ENCODE data around the gene GGTLC1. TPM values are rescaled to one million over a fixed set of nuclear protein-coding genes. Genes with fewer than 3 reads are reported as not detected.

Gene GGTLC1
- total RNA-seq, 2 donors from 2014 or later, result not detected

DNA sequence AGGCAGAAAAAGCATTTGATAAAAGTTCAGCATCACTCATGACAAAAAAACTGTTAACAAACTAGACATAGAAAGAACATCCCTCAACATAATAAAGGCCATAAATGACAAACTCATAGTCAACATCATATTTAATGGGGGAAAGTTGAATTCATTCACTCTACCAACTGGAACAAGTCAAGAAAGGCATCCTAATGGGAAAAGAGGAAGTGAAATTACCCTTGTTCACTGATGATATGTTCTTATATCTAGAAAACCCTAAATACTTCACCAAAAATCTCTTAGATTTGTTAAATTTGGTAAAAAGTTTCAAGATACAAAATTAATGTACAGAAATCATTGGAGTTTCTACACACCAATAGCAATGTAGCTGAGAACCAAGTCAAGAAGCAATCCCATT, 48.9 kb downstream of the GGTLC1 start:
- Mint-ChIP-seq H3K36me3 (no peaks in the 10 kb centered on the region), H3K27ac (no peak overlapping the region), H3K9me3 (no peaks in the 10 kb centered on the region)
- no peak for DNase-seq (ENCODE audit: low spot score in 2 of 2)
- ATAC-seq, result no peak

- H3K9me3 Mint-ChIP-seq, result no peaks in the 10 kb centered on the region
- H3K27ac Mint-ChIP-seq, result no peak overlapping the region
- H3K36me3 Mint-ChIP-seq, result no peaks in the 10 kb centered on the region
- DNase-seq (ENCODE audit: low spot score in 2 of 2), result no peak
- no peak for ATAC-seq
These were observed 49.5 kb downstream of the GGTLC1 start for GRCh38 chr20:23939063-23939462.

- no peak for DNase-seq (ENCODE audit: low spot score in 2 of 2)
- Mint-ChIP-seq H3K27ac (no peak overlapping the region), H3K9me3 (no peaks in the 10 kb centered on the region), H3K36me3 (no peaks in the 10 kb centered on the region)
- no peak for ATAC-seq
These were observed 50.5 kb downstream of the GGTLC1 start for GRCh38 chr20:23938118-23938438.

GRCh38 chr20:23937303-23938117, 51.1 kb downstream of the GGTLC1 start:
- peak; percentile 81 to 83 for ATAC-seq
- H3K9me3 Mint-ChIP-seq, result no peaks in the 10 kb centered on the region
- peak in 1 of 2 donors; percentile 53 for DNase-seq (ENCODE audit: low spot score in 2 of 2)
- H3K36me3 Mint-ChIP-seq, result no peaks in the 10 kb centered on the region
- no peak overlapping the region for H3K27ac Mint-ChIP-seq

Other genes with a start within 250 kb of the GGTLC1 start
- not detected for gene CST1, start 237.8 kb downstream of the GGTLC1 start, total RNA-seq
- gene CST2, start 162.1 kb downstream of the GGTLC1 start, total RNA-seq, result not detected
- gene CST5, start 109.0 kb downstream of the GGTLC1 start, total RNA-seq, result not detected

Data from activated naive CD4-positive, alpha-beta T cell treated with anti-CD3 and anti-CD28 coated beads, Interleukin-2, amount 50 U/mL, for 72 hours (primary cell).